Stimulated activated CD8-positive, alpha-beta memory T cell treated with anti-CD3 and anti-CD28 coated beads, Interleukin-7, amount 100 ng/mL, for 48 hours (primary cell): ENCODE measurements around the gene WDR26.
"Not testable (repeated sequence)": the region's sequence is repeated elsewhere in the genome, so short reads cannot be mapped to it uniquely, and the experiment has no call there.

Source experiments
- DNase-seq, 2 donors: peaks; one replicate each; pipeline ENCODE4 v3.0.0-alpha.2; 2020; ENCODE audit warnings: low read depth in 1 of 2; ENCODE audit errors: extremely low read depth in 1 of 2

Gene WDR26

DNA sequence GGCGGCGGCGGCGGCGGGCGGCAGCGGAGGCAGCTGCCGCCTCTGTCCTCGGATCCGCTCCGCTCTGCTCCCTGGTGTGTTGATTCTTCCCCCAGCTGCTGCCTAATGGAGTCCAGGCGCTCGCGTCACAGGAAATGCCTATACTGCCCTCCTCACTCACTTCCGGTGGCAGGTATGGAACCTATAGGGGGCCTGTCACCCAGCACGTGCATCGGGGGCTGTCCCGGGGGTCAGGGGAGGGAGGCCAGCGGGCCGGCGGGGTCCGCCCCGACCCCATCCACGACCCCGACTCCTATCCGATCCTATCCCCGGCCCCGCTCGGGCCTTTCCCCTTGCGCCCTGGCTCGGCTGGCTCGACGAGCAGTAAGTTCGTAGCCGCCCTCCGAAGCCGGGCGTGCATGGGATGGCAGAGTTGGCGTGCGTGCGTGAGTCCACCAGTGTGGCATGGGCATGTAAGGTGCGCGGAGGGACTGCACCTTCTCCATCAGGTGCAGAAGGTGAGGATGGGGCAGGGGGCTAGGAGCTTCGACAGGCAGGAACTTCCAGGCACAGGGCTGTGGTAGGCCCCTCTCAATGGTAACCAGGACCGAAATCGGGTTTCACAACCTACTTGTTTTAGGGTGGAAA, at the start of gene WDR26:
Gene WDR26, minus strand, starts transcription at position 107 of the 627 bp plus-strand sequence.
- DNase-seq = peak; percentile 56 to 83

DNA sequence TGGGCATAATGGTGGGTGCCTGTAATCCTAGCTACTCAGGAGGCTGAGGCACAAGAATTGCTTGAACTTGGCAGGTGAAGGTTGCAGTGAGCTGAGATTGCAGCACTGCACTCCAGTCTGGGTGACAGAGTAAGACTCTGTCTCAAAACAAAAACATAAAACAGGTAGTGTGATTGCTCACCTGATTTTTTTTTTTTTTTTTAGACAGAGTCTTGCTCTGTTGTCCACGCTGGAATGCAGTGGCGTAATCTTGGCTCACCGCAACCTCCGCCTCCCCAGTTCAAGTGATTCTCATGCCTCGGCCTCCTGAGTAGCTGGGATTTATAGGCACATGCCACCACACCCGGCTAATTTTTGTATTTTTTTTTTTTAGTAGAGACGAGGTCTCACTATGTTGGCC, 48.6 kb upstream of the WDR26 start:
- DNase-seq = not testable (repeated sequence)

GRCh38 chr1:224482619-224483018, 48.0 kb upstream of the WDR26 start:
- no peak for DNase-seq

- DNase-seq = no peak
Observed at GRCh38 chr1:224481601-224482000, 47.0 kb upstream of the WDR26 start.

DNA sequence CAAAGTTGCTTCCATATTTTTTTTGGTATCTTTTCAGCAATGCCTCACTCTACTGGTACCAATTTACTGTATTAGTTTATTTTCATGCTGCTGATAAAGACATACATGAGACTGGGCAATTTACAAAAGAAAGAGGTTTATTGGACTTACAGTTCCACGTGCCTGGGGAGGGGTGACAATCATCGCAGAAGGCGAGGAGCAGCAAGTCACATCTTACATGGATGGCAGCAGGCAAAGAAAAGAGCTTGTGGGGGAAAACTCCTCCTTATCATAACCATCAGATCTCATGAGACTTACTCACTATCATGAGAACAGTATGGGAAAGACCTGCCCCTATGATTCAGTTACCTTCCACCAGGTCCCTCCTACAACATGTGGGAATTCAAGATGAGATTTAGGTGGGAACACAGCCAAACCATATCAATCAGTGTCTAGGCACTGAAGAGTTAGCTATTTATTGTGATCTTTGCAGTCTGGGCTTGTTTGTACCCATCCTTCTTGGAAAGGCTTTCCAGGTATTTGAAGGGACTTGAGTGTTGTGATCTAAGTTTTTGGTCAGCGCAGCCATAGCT, 46.4 kb upstream of the WDR26 start:
- not testable (repeated sequence) for DNase-seq

DNA sequence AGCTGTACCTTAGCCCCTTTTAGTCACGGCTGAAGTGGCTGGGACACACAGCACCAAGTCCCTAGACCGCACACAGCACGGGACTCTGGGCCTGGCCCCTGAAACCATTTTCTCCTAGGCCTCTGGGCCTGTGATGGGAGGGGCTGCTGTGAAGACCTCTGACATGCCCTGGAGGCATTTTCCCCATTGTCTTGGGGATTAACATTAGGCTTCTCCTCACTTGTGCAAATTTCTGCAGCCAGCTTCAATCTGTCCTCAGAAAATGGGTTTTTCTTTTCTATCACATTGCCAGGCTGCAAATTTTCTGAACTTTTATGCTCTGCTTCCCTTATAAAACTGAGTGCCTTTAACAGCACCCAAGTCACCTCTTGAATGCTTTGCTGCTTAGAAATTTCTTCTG, 45.6 kb upstream of the WDR26 start:
- not testable (repeated sequence) for DNase-seq

DNA sequence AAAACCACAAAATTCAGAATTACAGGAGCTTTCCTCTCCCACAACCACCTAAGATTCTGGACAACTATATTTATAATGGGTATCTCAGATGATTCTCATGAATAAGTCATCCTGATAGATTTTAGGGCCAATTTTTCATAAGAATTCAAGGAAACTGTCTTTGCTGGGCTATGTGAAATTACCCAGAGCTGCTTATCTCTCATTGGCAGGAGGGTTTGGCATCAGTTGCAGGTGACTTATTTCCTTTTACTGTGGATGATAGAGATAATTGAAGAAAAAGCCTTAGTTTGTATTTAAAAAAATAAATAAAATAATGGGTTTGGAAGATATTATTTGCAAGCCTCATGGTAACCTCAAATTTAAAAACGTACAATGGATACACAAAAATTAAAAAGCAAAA, 38.2 kb upstream of the WDR26 start:
- DNase-seq = no peak

DNA sequence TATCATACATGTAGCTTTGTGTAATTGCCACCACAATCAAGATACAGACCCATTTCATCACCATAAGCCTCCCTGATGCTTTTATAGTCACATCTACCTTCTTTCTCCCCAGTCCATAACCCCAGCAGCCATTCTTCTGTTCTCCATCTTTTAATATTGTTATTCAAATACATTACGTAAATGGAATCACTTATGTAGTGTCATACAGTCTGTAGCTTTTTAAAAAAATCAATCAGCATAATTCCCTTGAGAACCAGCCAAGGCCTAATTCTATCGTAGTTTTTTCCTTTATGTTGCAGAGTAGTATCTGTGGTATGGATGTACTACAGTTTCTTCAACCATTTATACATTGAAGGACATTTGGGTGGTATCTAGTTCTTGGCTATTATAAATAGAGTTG, 31.6 kb upstream of the WDR26 start:
- no peak for DNase-seq

DNA sequence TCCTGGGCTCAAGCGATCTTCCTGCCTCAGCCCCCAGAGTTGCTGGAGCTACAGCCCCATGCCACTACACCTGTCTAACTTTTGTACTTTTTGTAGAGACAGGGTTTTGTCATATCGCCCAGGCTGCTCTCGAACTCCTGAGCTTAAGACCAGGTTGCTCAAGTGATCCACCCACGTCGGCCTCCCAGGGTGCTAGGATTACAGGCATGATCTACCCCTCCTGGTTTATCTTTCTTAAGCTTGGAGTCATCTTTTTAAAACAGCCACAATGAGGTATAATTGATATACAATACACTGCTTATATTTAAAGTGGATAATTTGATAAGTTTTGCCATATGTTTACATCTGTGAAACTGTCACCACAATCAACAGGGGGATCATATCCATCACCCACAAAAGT, 25.4 kb upstream of the WDR26 start:
- no peak for DNase-seq

DNA sequence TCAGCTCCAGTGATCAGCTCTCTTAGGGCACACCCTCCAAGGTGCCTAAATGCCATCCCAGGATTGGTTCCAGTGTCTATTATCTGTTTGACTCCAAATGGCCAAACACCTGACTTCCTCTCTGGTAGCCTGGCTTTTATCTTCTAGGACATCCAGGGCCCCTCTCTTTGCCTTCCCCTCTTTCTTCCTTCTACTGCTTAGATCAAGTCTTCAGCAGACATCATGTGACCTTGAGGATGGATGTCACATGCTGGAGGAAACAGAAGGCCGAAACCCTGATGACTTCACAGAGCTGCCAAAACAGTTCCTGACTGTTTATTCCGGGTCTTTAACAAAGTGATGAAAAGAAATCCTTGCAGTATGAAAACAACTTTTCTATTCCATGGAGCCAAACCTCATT, 24.4 kb upstream of the WDR26 start:
- DNase-seq = no peak

- DNase-seq = no peak
Observed at GRCh38 chr1:224458296-224458695, 23.7 kb upstream of the WDR26 start.

GRCh38 chr1:224457782-224458144, 23.2 kb upstream of the WDR26 start:
- DNase-seq = no peak

- DNase-seq = no peak
Observed at GRCh38 chr1:224456637-224456953, 22.0 kb upstream of the WDR26 start.

DNA sequence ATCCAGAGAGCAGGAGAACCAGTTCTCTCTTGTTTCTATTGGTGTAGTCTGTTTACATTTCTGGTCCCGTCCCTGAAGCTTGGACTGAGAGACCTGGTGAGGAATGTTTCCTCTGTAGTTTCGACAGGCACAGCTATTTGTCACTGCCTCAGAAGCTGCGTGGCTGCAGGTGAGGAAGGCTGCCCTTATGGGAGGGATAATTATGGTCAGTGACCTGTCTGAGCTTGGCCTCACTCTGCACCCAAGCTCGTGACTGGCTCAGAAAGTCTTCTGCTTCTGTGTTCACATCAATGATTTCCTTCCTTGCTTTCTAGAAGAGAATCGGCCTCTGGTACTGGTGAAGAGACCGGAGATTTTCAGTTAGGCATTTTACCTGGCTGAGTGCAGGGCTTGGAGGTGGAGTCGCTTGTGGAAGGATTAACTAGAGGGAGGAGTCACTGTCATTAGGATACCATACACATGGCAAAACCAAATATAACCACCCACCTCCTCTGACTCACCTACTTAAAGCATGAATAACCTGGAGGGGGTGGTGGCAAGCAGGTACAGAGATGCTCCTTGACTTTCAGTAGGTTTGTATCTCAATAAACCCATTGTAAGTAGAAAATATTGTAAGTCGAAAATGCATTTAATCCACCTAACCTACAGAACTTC, 19.9 kb upstream of the WDR26 start:
- DNase-seq = no peak

- no peak for DNase-seq
Observed at GRCh38 chr1:224450561-224451350, 16.2 kb upstream of the WDR26 start.

GRCh38 chr1:224450159-224450558, 15.6 kb upstream of the WDR26 start:
- no peak for DNase-seq

GRCh38 chr1:224448453-224449017, 13.9 kb upstream of the WDR26 start:
- DNase-seq = no peak

DNA sequence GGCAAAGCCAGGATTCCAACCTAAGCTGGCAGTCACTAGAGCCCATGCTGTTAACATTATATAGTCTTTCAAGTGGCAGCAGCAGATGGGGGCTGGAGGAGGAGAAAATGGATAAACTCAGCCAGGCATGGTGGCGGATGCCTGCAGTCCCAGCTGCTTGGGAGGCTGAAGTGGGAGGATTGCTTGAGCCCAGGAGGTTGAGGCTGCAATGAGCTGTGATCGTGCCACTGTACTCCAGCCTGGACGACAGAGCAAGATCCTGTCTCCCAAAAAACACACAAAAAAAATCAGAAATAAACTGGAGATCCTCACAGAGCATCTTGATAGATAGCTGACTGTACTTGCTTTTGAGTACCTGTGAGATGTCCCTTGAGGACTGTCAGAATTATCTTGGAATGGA, 13.4 kb upstream of the WDR26 start:
- DNase-seq = no peak

DNA sequence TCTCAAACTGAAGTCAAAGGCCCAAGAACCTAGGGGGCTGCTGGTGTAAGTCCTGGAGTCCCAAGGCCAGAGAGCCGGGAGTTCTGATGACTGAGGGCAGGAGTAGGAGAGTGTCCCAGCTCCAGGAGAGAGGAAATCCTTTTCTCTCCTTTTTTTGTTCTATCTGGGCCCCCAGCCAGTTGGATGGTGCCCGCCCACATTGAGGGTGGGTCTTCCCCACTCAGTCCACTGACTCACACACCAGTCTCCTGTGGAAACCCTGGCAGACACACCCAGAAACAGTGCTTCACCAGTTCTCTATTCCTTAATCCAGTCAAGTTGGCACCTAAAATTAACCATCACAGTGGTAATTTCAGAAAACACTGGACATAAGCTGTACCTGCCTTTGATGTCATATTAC, 12.7 kb upstream of the WDR26 start:
- DNase-seq = no peak

GRCh38 chr1:224438989-224439388, 4.4 kb upstream of the WDR26 start:
- DNase-seq = no peak

- no peak for DNase-seq
Observed at GRCh38 chr1:224435999-224436398, 1.4 kb upstream of the WDR26 start.

DNA sequence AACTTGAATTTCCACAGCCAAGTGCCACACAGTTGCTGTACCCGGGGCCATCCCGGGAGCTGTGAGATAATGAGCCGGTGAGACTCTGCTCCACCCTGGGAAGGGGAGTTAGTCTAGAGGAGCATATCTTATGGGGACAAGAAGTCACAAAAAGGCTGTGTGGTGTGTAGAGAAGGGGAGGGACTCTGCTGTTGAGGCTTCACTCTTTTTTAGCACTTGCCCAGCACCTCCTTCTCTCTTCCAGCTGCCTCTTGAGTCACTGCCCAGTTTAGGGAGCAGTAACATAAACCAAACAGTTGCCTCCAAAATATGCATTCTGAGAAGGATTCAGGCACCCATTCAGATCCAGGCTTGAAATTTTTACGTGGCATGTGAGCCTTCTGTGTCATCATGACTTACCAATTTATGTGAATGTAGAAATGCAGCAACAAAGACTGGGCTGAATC, 744 bp upstream of the WDR26 start:
- DNase-seq = no peak
